H9 (cell line): Measurements from ENCODE around the gene LRRIQ4. TPM values are rescaled to one million over a fixed set of nuclear protein-coding genes. Genes with fewer than 3 reads are reported as not detected.

Experiments
- DNase-seq: peaks from one replicate; pipeline ENCODE4 v3.0.0-alpha.2; 2017
- H2AFZ ChIP-seq: one replicate; pipeline ENCODE4 v1.6.1; 2013; ENCODE audit warnings: mild to moderate bottlenecking, low read length, control low read depth, moderate library complexity
- H2AK5ac ChIP-seq: 2 replicates; pipeline ENCODE4 v1.6.1; 2013; ENCODE audit warnings: low read length, control low read depth, mixed read lengths; ENCODE audit not compliant: insufficient read length
- H2BK120ac ChIP-seq: one replicate; pipeline ENCODE4 v1.6.1; 2013; ENCODE audit warnings: low read depth, mild to moderate bottlenecking, low read length, control low read depth, inconsistent platforms; ENCODE audit not compliant: poor library complexity, severe bottlenecking
- H2BK12ac ChIP-seq: 2 replicates; pipeline ENCODE4 v1.6.1; 2013; ENCODE audit warnings: low read length, control low read depth, mixed read lengths, low read depth; ENCODE audit not compliant: insufficient read length
- H2BK15ac ChIP-seq: 2 replicates; pipeline ENCODE4 v1.6.1; 2013; ENCODE audit warnings: low read depth, low read length, control low read depth
- H2BK20ac ChIP-seq: one replicate; pipeline ENCODE4 v1.6.1; 2013; ENCODE audit warnings: low read depth, mild to moderate bottlenecking, low read length, control low read depth, inconsistent platforms; ENCODE audit not compliant: poor library complexity, severe bottlenecking
- H2BK5ac ChIP-seq: 2 replicates; pipeline ENCODE4 v1.6.1; 2013; ENCODE audit warnings: low read length, control low read depth, mixed read lengths; ENCODE audit not compliant: insufficient read length
- H3K14ac ChIP-seq: 2 replicates; pipeline ENCODE4 v1.6.1; 2013; ENCODE audit warnings: low read length, control low read depth; ENCODE audit not compliant: insufficient read depth
- H3K18ac ChIP-seq: 2 replicates; pipeline ENCODE4 v1.6.1; 2013; ENCODE audit warnings: low read depth, mild to moderate bottlenecking, mixed read lengths, low read length, control low read depth; ENCODE audit not compliant: insufficient read length
- H3K23ac ChIP-seq: 2 replicates; pipeline ENCODE4 v1.6.1; 2013; ENCODE audit warnings: low read length, control low read depth, mixed read lengths, low read depth; ENCODE audit not compliant: insufficient read length
- H3K23me2 ChIP-seq: 2 replicates; pipeline ENCODE4 v1.6.1; 2013; ENCODE audit warnings: low read depth, mild to moderate bottlenecking, mixed read lengths, low read length, control low read depth; ENCODE audit not compliant: insufficient read length, poor library complexity, severe bottlenecking
- H3K27ac ChIP-seq: 2 replicates; pipeline ENCODE4 v1.5.1; 2013; ENCODE audit warnings: low read length, control low read depth, mixed read lengths, low read depth; ENCODE audit not compliant: insufficient read length
- H3K27me3 ChIP-seq: 2 replicates; pipeline ENCODE4 v1.6.1; 2013; ENCODE audit warnings: low read length, control low read depth, inconsistent platforms; ENCODE audit not compliant: insufficient read depth
- H3K4ac ChIP-seq: 2 replicates; pipeline ENCODE4 v1.6.1; 2013; ENCODE audit warnings: low read depth, mild to moderate bottlenecking, control low read depth, inconsistent platforms, low read length, moderate library complexity
- H3K4me1 ChIP-seq: 2 replicates; pipeline ENCODE4 v1.6.1; 2013; ENCODE audit warnings: low read length, control low read depth, inconsistent platforms; ENCODE audit not compliant: insufficient read depth
- H3K4me2 ChIP-seq: 2 replicates; pipeline ENCODE4 v1.6.1; 2013; ENCODE audit warnings: low read length, control low read depth, mixed read lengths; ENCODE audit not compliant: insufficient read length, insufficient read depth
- H3K56ac ChIP-seq: 2 replicates; pipeline ENCODE4 v1.6.1; 2013; ENCODE audit warnings: low read depth, mild to moderate bottlenecking, mixed read lengths, low read length, control low read depth; ENCODE audit not compliant: insufficient read length
- H3K79me1 ChIP-seq: 2 replicates; pipeline ENCODE4 v1.6.1; 2013; ENCODE audit warnings: low read depth, mild to moderate bottlenecking, moderate library complexity, low read length, control low read depth, inconsistent platforms; ENCODE audit not compliant: insufficient read depth, poor library complexity, severe bottlenecking
- H3K79me2 ChIP-seq: 2 replicates; pipeline ENCODE4 v1.6.1; 2013; ENCODE audit warnings: low read length, control low read depth, inconsistent platforms; ENCODE audit not compliant: insufficient read depth
- H3K9ac ChIP-seq: 2 replicates; pipeline ENCODE4 v1.6.1; 2013; ENCODE audit warnings: low read length, control low read depth, mixed read lengths; ENCODE audit not compliant: insufficient read length; ENCODE audit errors: extremely low read depth
- H3K9me3 ChIP-seq: one replicate; pipeline ENCODE4 v1.6.1; 2013; ENCODE audit warnings: low read depth, low read length, inconsistent platforms; ENCODE audit not compliant: control insufficient read depth
- H3T11ph ChIP-seq: one replicate; pipeline ENCODE4 v1.6.1; 2013; ENCODE audit warnings: mild to moderate bottlenecking, low read length, control low read depth, inconsistent platforms
- H4K20me1 ChIP-seq: one replicate; pipeline ENCODE4 v1.6.1; 2013; ENCODE audit not compliant: control insufficient read depth, insufficient read length, insufficient read depth
- H4K5ac ChIP-seq: 2 replicates; pipeline ENCODE4 v1.6.1; 2013; ENCODE audit warnings: low read depth, mild to moderate bottlenecking, mixed read lengths, low read length, control low read depth; ENCODE audit not compliant: insufficient read length
- H4K8ac ChIP-seq: replicated peaks from 2 replicates; pipeline ENCODE4 v1.6.1; 2013; ENCODE audit warnings: low read length, control low read depth, mixed read lengths, low read depth; ENCODE audit not compliant: insufficient read length
- H4K91ac ChIP-seq: 2 replicates; pipeline ENCODE4 v1.6.1; 2013; ENCODE audit warnings: low read depth, mild to moderate bottlenecking, moderate library complexity, mixed read lengths, low read length, control low read depth; ENCODE audit not compliant: insufficient read length
- H3K27ac Mint-ChIP-seq, 3 experiments: 2 replicates in 2 of 3; 3 replicates in 1 of 3; pipeline ENCODE4 v1.8.0; 2020 to 2021; ENCODE audit warnings: mixed read lengths in 3 of 3, mild to moderate bottlenecking in 1 of 3, moderate library complexity in 1 of 3
- H3K27me3 Mint-ChIP-seq: 2 replicates; pipeline ENCODE4 v1.8.0; 2021; ENCODE audit warnings: low read depth, mild to moderate bottlenecking, moderate library complexity, mixed read lengths
- H3K36me3 Mint-ChIP-seq, 3 experiments: 2 replicates in 2 of 3; 3 replicates in 1 of 3; pipeline ENCODE4 v1.8.0; 2020 to 2021; ENCODE audit warnings: low read depth in 3 of 3, mixed read lengths in 3 of 3; ENCODE audit not compliant: insufficient read depth in 1 of 3
- H3K4me1 Mint-ChIP-seq, 2 experiments: 2 replicates each; pipeline ENCODE4 v1.8.0; 2020; ENCODE audit warnings: mixed read lengths in 2 of 2
- H3K4me3 Mint-ChIP-seq, 2 experiments: 2 replicates in 1 of 2; 3 replicates in 1 of 2; pipeline ENCODE4 v1.8.0; 2020 to 2021; ENCODE audit warnings: mild to moderate bottlenecking in 2 of 2, mixed read lengths in 2 of 2, moderate library complexity in 1 of 2
- H3K9me3 Mint-ChIP-seq, 2 experiments: 2 replicates in 1 of 2; 3 replicates in 1 of 2; pipeline ENCODE4 v1.8.0; 2020; ENCODE audit warnings: mild to moderate bottlenecking in 2 of 2, mixed read lengths in 2 of 2, moderate library complexity in 1 of 2
- CTCF ChIP-seq: fragments of 200-600 bp; sonication (generic); conservative IDR thresholded peaks from 3 replicates; pipeline ENCODE4 v1.8.0; 2021; ENCODE audit warnings: antibody characterized with exemption, mild to moderate bottlenecking
- WGBS: extraction: QIAGEN DNeasy Blood & Tissue Kit; methylation state at CpG from one replicate; pipeline ENCODE4 v1.1.7; 2013; ENCODE audit warnings: missing lambda C conversion rate, low lambda C conversion rate, mixed read lengths; ENCODE audit not compliant: insufficient read length; ENCODE audit errors: extremely low coverage; 5-methylcytosine and 5-hydroxymethylcytosine counted together
- total RNA-seq: library from RNA; stranded (reverse); gene quantifications from 2 replicates; pipeline ENCODE4 v1.2.1, GENCODE V29; 2021

Gene LRRIQ4
- total RNA-seq, 1 experiment from 2014 or later, result not detected

GRCh38 chr3:169855514-169855913, 42.8 kb downstream of the LRRIQ4 start:
- H3K4me1 Mint-ChIP-seq, result peaks cover 3 to 4% of the 10 kb centered on the region in 2 experiments; a peak in 3 of 4 replicates
- H3T11ph ChIP-seq, result no peak overlapping the region
- no peak overlapping the region for H3K27ac Mint-ChIP-seq
- no peak for DNase-seq
- H4K20me1 ChIP-seq, result no peaks in the 10 kb centered on the region
- no peak overlapping the region for H3K4ac ChIP-seq
- H3K9me3 ChIP-seq, result no peaks in the 10 kb centered on the region
- H4K8ac ChIP-seq, result no peak overlapping the region
- no peak overlapping the region for H4K91ac ChIP-seq
- no peak overlapping the region for H3K4me3 Mint-ChIP-seq
- no peak overlapping the region for H4K5ac ChIP-seq
- no peak overlapping the region for H3K27ac ChIP-seq
- TF ChIP-seq CTCF, result no peak
- H3K4me2 ChIP-seq, result no peak overlapping the region
- H3K4me1 ChIP-seq, result no peaks in the 10 kb centered on the region
- H2BK12ac ChIP-seq, result no peak overlapping the region
- no peak overlapping the region for H3K56ac ChIP-seq
- no peaks in the 10 kb centered on the region for H3K79me2 ChIP-seq
- no peak overlapping the region for H2BK15ac ChIP-seq
- H3K79me1 ChIP-seq, result no peaks in the 10 kb centered on the region
- WGBS, result no CpG with 5 or more reads among the region's 3 CpGs
- no peak overlapping the region for H3K14ac ChIP-seq
- no peak overlapping the region for H3K18ac ChIP-seq
- H3K27me3 ChIP-seq, result no peaks in the 10 kb centered on the region; the same call in 1 of the 2 replicates
- no peak overlapping the region for H3K9ac ChIP-seq
- no peaks in the 10 kb centered on the region for H3K36me3 Mint-ChIP-seq
- H3K9me3 Mint-ChIP-seq, result no peaks in the 10 kb centered on the region
- no peak overlapping the region for H2BK120ac ChIP-seq
- H2BK5ac ChIP-seq, result no peak overlapping the region
- H2BK20ac ChIP-seq, result no peak overlapping the region
- H3K23me2 ChIP-seq, result no peaks in the 10 kb centered on the region
- H2AFZ ChIP-seq, result no peak overlapping the region
- H3K23ac ChIP-seq, result no peak overlapping the region
- H3K27me3 Mint-ChIP-seq, result no peaks in the 10 kb centered on the region
- no peak overlapping the region for H2AK5ac ChIP-seq
